HUES48 (cell line): ENCODE data around the gene NINL.

Experiments used
- H3K27ac ChIP-seq: one replicate; pipeline ENCODE4 v1.7.0; 2013; ENCODE audit warnings: low read depth, low read length, inconsistent platforms
- H3K27me3 ChIP-seq: 2 replicates; pipeline ENCODE4 v1.6.1; 2013; ENCODE audit warnings: mild to moderate bottlenecking, low read length; ENCODE audit not compliant: control insufficient read depth, insufficient read depth
- H3K36me3 ChIP-seq: 2 replicates; pipeline ENCODE4 v1.6.1; 2013; ENCODE audit warnings: low read length; ENCODE audit not compliant: control insufficient read depth, insufficient read depth
- H3K4me1 ChIP-seq: 2 replicates; pipeline ENCODE4 v1.6.1; 2013; ENCODE audit warnings: mild to moderate bottlenecking, low read length; ENCODE audit not compliant: control insufficient read depth, insufficient read depth
- H3K4me3 ChIP-seq: 2 replicates; pipeline ENCODE4 v1.5.1; 2013; ENCODE audit warnings: mild to moderate bottlenecking, low read depth, low read length
- H3K9ac ChIP-seq: 2 replicates; pipeline ENCODE4 v1.6.1; 2013; ENCODE audit warnings: mild to moderate bottlenecking, low read depth, low read length, moderate library complexity
- H3K9me3 ChIP-seq: 2 replicates; pipeline ENCODE4 v1.6.1; 2013; ENCODE audit warnings: low read length; ENCODE audit not compliant: control insufficient read depth, insufficient read depth

The NINL gene

DNA sequence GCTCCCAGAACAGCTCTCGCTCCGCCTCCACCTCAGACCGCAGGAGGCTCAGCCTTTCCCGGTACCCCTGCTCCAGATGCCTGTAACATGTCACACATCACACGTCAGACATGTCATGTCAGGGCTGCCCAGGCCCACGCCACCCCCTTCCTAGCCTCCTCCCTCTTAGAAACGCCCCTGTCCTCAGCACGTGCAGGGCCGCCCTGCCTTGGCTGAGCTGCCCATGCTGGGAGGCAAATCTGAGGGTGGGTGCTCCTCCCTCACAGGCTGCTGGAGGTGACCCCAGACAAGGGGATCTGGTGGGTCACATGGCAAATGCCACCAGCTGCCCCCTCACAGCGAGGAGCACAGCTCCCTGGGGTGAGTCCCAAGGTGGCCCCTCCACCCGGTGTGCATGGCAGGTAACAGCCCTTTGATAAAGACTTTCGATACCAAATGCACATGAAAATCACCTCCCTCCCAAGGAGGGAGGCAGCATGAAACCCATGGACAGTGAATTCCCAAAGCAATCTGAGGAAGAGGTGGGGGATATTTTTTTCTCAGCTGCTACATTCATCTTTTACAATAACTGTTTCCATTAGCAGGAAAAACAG lies 93.8 kb downstream of the NINL start:
- no peaks in the 10 kb centered on the region for H3K9me3 ChIP-seq
- H3K27ac ChIP-seq = no peak overlapping the region
- H3K9ac ChIP-seq = no peak overlapping the region
- peaks cover 47% of the 10 kb centered on the region for H3K36me3 ChIP-seq
- no peaks in the 10 kb centered on the region for H3K4me1 ChIP-seq
- no peak overlapping the region for H3K4me3 ChIP-seq
- no peaks in the 10 kb centered on the region for H3K27me3 ChIP-seq

GRCh38 chr20:25490656-25491445 lies 94.5 kb downstream of the NINL start:
- peaks cover 48% of the 10 kb centered on the region for H3K36me3 ChIP-seq
- H3K4me1 ChIP-seq = no peaks in the 10 kb centered on the region
- H3K9me3 ChIP-seq = no peaks in the 10 kb centered on the region
- H3K27ac ChIP-seq = no peak overlapping the region
- H3K4me3 ChIP-seq = no peak overlapping the region
- no peak overlapping the region for H3K9ac ChIP-seq
- H3K27me3 ChIP-seq = no peaks in the 10 kb centered on the region

- H3K27me3 ChIP-seq = no peaks in the 10 kb centered on the region
- H3K9me3 ChIP-seq = no peaks in the 10 kb centered on the region
- H3K27ac ChIP-seq = peak overlapping the region; percentile 85
- H3K36me3 ChIP-seq = peaks cover 53% of the 10 kb centered on the region
- no peak overlapping the region for H3K9ac ChIP-seq
- H3K4me1 ChIP-seq = no peaks in the 10 kb centered on the region
- H3K4me3 ChIP-seq = no peak overlapping the region
These were observed 96.0 kb downstream of the NINL start for GRCh38 chr20:25489221-25489871.

DNA sequence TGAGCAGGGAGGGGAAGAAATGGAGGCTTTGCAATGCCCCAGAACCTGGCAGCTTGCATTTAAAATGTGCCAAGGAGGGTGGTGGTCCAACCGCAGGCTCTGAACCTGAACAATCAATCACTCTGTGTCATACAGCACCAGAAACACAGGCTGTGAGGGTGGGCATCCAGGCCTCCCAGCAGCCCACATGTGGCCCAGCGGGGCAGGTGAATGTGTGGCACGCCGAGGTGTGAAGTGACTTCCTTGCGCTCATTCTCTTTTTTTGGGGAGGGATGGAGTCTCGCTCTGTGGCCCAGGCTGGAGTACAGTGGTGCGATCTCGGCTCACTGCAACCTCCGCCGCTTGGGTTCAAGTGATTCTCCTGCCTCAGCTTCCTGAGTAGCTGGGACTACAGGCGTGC lies 97.4 kb downstream of the NINL start:
- peaks cover 60% of the 10 kb centered on the region for H3K36me3 ChIP-seq
- no peak overlapping the region for H3K27ac ChIP-seq
- H3K9ac ChIP-seq = no peak overlapping the region
- H3K4me1 ChIP-seq = no peaks in the 10 kb centered on the region
- H3K4me3 ChIP-seq = no peak overlapping the region
- no peaks in the 10 kb centered on the region for H3K27me3 ChIP-seq
- no peaks in the 10 kb centered on the region for H3K9me3 ChIP-seq

DNA sequence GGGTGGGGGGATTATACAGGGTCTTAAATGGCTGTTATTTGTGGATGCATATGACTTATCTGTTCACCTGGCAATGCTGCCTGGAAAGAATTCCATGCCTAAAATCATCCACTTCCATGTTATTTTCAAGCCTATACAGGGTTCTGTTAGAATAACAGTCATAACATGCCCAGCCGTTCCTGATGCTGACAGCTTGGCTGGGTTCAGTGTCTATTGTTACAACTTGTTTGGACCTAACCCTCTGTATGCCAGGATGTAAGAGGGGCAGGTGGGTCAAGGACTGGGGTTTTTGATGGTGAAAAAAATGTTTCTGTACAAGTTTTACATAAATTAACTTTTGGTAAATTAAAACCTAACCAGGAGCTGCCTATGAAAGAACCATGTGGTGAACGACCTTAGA lies 98.0 kb downstream of the NINL start:
- Histone ChIP-seq H3K9me3 (no peaks in the 10 kb centered on the region), H3K27ac (no peak overlapping the region), H3K36me3 (peaks cover 57% of the 10 kb centered on the region), H3K9ac (no peak overlapping the region), H3K27me3 (no peaks in the 10 kb centered on the region), H3K4me1 (no peaks in the 10 kb centered on the region), H3K4me3 (no peak overlapping the region)

DNA sequence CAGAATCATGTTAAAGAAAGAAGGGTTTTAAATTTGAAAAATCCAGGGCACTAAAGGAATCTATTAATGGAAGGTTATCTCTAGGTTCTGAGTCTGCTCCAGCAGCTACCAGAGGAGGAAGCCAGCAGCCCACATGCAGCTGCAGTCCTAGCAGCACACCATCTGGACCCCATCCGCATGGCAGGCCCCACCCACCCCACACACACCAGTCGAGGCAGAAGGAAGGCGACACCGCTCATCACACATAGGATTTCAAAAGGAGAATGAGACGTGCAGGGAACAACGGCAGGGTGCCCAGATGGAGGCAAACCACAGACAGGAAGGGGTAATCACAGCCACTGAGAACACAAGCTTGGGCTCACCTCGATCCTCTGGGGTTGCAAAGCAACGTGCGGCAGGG lies 99.0 kb downstream of the NINL start:
- Histone ChIP-seq H3K9me3 (no peaks in the 10 kb centered on the region), H3K4me1 (no peaks in the 10 kb centered on the region), H3K4me3 (no peak overlapping the region), H3K9ac (no peak overlapping the region), H3K27me3 (no peaks in the 10 kb centered on the region), H3K27ac (no peak overlapping the region), H3K36me3 (peaks cover 64% of the 10 kb centered on the region)

DNA sequence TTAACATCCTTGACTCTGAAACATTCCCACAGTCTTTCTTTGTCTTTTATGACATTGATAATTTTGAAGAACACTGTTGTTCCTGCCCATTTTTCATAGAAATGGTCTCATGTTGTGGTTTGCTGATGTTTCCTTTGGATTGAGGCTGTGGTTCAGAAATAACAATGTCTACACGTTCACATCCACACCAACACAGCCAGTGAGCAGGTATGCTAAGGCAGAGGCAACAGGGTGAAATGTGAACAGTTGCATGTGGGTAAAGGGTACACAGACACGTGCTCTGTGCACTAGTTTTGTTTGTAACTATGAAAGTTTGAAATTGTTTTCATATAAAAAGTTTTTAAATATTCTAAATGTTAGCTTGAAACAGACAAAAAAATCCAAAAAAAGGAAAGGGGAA lies 99.5 kb downstream of the NINL start:
- Histone ChIP-seq H3K4me3 (no peak overlapping the region), H3K4me1 (no peaks in the 10 kb centered on the region), H3K36me3 (peaks cover 64% of the 10 kb centered on the region), H3K27ac (no peak overlapping the region), H3K27me3 (no peaks in the 10 kb centered on the region), H3K9ac (no peak overlapping the region), H3K9me3 (no peaks in the 10 kb centered on the region)

DNA sequence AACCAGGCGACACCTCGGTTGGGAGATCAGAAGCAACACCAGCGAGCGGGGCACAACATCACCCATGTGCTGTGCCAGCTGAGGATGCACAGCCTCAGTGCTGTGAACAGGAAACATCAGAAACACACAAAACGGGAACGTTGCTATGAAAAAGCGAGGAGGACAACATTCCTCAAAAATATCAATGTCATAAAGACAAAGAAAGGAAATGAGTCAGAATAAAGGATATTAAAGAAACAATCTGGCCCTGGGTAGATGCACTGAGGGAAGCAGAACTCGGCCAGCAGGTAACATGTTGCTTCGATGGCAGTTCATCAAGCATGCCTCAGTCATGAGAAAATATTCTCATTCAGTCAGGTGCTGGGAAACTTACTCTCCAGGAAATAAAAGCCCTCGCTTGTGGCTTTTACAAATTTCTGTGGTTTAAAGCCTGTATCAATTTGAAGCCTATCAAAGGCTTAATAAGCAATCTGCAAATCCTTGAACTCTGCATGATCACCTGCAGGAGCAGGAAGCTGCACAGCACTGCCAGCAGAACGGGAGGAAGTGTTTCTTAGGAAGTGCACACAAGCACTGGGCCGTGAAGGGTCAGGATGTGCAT lies 100.3 kb downstream of the NINL start:
- Histone ChIP-seq H3K4me1 (no peaks in the 10 kb centered on the region), H3K4me3 (no peak overlapping the region), H3K36me3 (peaks cover 68% of the 10 kb centered on the region), H3K9me3 (no peaks in the 10 kb centered on the region), H3K9ac (no peak overlapping the region), H3K27ac (no peak overlapping the region), H3K27me3 (no peaks in the 10 kb centered on the region)

GRCh38 chr20:25484224-25484846 lies 101.0 kb downstream of the NINL start:
- Histone ChIP-seq H3K4me3 (no peak overlapping the region), H3K36me3 (peaks cover 75% of the 10 kb centered on the region), H3K4me1 (no peaks in the 10 kb centered on the region), H3K9ac (no peak overlapping the region), H3K27ac (no peak overlapping the region), H3K27me3 (no peaks in the 10 kb centered on the region), H3K9me3 (no peaks in the 10 kb centered on the region)

DNA sequence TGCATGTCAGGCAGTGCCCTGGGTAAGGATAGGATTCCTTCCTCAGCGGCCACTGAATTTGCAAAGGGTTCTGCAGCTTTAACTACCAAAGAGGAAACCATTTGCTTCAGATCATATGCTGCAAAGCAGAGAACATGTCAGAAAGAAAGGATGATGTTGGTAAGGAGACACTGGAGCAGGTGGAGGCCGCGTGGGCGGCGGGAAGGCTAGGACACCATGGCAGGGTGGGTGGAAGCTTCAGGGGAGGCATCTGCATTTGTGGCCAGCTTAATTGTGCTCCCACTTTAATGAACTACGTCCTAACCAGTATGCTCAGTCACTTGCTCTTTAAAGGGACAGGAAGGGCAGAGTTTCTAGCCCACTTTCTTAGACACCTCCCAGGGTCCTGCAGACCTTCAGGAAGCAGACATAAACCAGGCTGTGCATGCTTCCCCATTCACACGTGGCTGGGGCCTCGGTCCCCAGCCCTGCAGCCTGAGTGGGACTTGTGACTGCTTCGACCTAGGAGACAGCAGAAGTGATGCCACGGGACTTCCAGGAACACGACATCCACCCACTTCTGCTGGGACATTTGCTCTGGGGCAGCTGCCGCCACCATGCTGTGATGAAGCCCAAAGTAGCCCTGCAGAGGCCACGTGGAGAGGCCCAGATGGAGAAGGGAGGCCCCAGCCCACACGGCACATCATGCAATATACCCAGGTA lies 101.7 kb downstream of the NINL start:
- Histone ChIP-seq H3K9me3 (no peaks in the 10 kb centered on the region), H3K9ac (no peak overlapping the region), H3K4me1 (no peaks in the 10 kb centered on the region), H3K27ac (no peak overlapping the region), H3K4me3 (no peak overlapping the region), H3K36me3 (peaks cover 77% of the 10 kb centered on the region), H3K27me3 (no peaks in the 10 kb centered on the region)
